ENCODE results near the gene PDE1C. TPM values are rescaled to one million over a fixed set of nuclear protein-coding genes. Genes with fewer than 3 reads are reported as not detected.
"Not testable (repeated sequence)": the region's sequence is repeated elsewhere in the genome, so short reads cannot be mapped to it uniquely, and the experiment has no call there.

PDE1C gene
- polyA plus RNA-seq, 3 donors from 2014 or later: 0.09 TPM; not detected in 2

- Mint-ChIP-seq H3K4me3 (no peak overlapping the region), H3K4me1 (no peaks in the 10 kb centered on the region), H3K36me3 (no peaks in the 10 kb centered on the region), H3K27ac (no peak overlapping the region), H3K9me3 (peaks cover 0 to 9% (median under 1%) of the 10 kb centered on the region in 6 donors), H3K27me3 (ENCODE audit: low read depth in 3 of 3) (peaks cover 0 to 5% (median 1%) of the 10 kb centered on the region in 3 donors)
- DNase-seq: no peak
These were observed 44.7 kb downstream of the PDE1C start for GRCh38 chr7:32025381-32026082.

DNA sequence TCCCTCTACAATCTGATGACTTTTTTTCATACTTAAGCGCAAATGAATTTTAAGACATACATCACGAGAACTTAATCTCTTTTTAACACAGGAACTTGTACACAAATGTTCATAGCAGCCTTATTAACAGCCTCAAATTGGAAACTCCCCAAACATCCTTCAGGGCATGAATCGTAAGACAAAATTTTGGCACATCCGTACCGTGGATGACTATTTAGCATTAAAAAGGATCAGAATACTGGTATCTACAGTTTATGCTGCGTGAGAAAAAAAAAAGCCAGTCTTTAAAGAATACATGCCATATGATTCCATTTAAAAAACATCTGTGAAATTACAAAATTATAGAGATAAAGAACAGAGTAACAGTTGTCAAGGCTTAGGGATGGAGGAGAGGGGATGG is 46.8 kb downstream of the PDE1C start:
- DNase-seq: no peak
- H3K4me3 Mint-ChIP-seq: no peak overlapping the region

GRCh38 chr7:32022966-32023365 is 47.2 kb downstream of the PDE1C start:
- Mint-ChIP-seq H3K4me1 (no peaks in the 10 kb centered on the region), H3K36me3 (no peaks in the 10 kb centered on the region), H3K4me3 (no peak overlapping the region), H3K27ac (no peak overlapping the region), H3K9me3 (peaks cover 0 to 9% (median under 1%) of the 10 kb centered on the region in 6 donors), H3K27me3 (ENCODE audit: low read depth in 3 of 3) (peaks cover 0 to 4% (median 1%) of the 10 kb centered on the region in 3 donors)
- DNase-seq: no peak

More for the DNA sequence above, 46.8 kb downstream of the PDE1C start:
- Mint-ChIP-seq H3K27ac (no peak overlapping the region), H3K36me3 (no peaks in the 10 kb centered on the region), H3K9me3 (peaks cover 0 to 9% (median under 1%) of the 10 kb centered on the region in 6 donors), H3K27me3 (ENCODE audit: low read depth in 3 of 3) (peaks cover 0 to 4% (median 1%) of the 10 kb centered on the region in 3 donors), H3K4me1 (no peaks in the 10 kb centered on the region)

DNA sequence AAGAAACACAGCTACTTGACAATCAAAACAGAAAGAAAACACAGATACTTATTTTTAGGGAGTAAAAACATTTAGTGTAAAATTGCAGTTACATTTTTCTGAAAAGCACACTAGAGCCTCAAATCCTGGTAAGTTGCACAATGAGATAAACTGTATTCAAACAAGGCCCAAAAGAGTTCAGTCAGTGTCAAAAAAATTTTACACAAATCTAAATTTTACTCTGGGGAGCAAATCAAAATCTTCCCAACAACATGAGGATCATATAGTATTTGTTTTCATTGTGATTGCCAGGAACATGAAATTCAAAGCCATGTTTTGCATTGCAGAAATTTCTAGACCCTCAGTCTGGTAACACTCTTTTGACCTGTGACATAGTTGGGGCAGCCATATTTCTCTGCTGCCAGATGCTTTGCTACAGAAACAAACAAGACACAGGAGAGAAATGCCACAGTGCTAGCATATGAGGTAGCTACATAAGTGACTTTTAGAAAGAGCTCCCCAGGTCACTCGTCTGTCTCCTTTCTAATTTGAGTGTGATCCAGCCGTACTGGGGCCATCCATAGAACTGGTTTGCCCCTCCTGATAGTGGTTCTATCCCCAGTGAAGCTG is 49.6 kb downstream of the PDE1C start:
- no peak overlapping the region for H3K27ac Mint-ChIP-seq
- no peaks in the 10 kb centered on the region for H3K36me3 Mint-ChIP-seq
- peaks cover 0 to 4% (median 1%) of the 10 kb centered on the region in 3 donors for H3K27me3 Mint-ChIP-seq (ENCODE audit: low read depth in 3 of 3)
- DNase-seq: no peak
- H3K4me3 Mint-ChIP-seq: no peak overlapping the region
- H3K9me3 Mint-ChIP-seq: peaks cover 0 to 6% (median 4%) of the 10 kb centered on the region in 6 donors
- H3K4me1 Mint-ChIP-seq: no peaks in the 10 kb centered on the region

DNA sequence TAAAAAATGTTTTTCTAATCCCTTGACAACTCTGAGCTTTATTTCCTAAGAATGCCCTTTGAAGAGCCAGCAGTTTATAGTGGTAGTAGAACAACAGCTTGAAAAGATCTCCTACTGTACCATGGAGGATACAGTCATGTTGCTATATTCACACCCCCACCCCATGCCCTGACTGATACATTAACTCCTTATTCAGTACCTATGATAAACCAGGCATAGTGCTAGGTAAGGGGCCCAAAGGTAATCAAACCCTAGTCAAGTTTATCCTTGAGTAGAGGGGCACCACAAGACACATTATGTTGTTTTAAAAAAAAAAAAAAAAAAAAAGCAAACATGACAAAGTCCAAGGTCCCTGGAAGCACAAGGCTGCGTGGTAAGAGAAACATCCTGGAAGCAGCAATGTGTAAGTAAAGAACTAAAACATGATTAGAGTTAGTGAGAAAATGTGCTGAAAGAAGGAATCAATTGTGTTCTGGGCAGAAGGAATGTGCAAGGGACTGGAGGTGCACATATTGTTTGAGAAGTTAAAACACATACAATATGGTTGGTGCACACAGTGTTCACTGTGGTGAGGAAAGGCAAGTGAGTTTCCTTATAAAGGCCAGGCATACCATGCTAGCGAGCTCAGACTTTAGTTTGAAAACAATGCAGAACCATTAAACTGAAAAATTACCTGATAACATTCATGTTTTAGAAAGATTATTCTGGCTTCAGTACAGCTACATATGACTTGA is 51.2 kb downstream of the PDE1C start:
- no peak overlapping the region for H3K27ac Mint-ChIP-seq
- no peaks in the 10 kb centered on the region for H3K4me1 Mint-ChIP-seq
- no peak for DNase-seq
- peaks cover 0 to 16% (median 8%) of the 10 kb centered on the region in 6 donors for H3K9me3 Mint-ChIP-seq
- peaks cover 0 to 1% (median 0%) of the 10 kb centered on the region in 3 donors for H3K27me3 Mint-ChIP-seq (ENCODE audit: low read depth in 3 of 3)
- H3K36me3 Mint-ChIP-seq: no peaks in the 10 kb centered on the region
- H3K4me3 Mint-ChIP-seq: no peak overlapping the region

DNA sequence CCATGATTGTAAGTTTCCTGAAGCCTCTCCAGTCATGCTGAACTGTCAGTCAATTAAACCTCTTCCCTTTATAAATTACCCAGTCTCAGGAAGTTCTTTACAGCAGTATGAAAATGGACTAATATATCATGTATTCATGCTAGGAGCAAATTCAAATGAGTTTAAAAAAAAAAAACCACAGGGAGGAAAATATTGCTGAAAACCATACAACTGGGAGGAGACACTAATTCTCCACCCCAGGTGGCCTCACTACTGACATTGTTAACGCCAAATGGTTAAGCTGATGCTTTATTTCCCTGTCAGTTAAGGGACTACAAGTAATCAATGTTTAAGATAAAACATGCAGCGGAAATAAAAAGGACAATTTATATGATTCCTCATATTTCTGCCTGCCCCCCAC is 55.1 kb downstream of the PDE1C start:
- Mint-ChIP-seq H3K36me3 (no peaks in the 10 kb centered on the region), H3K4me1 (no peaks in the 10 kb centered on the region), H3K4me3 (no peak overlapping the region), H3K27ac (no peak overlapping the region), H3K27me3 (ENCODE audit: low read depth in 3 of 3) (no peaks in the 10 kb centered on the region), H3K9me3 (peaks cover 3 to 33% (median 10%) of the 10 kb centered on the region in 6 donors)
- DNase-seq: no peak

- H3K9me3 Mint-ChIP-seq: peaks cover 3 to 33% (median 10%) of the 10 kb centered on the region in 6 donors
- not testable (repeated sequence) for DNase-seq; H3K36me3 Mint-ChIP-seq; H3K4me3 Mint-ChIP-seq; H3K4me1 Mint-ChIP-seq; H3K27ac Mint-ChIP-seq; H3K27me3 Mint-ChIP-seq (ENCODE audit: low read depth in 3 of 3)
These were observed 56.7 kb downstream of the PDE1C start for GRCh38 chr7:32013471-32013870.

DNA sequence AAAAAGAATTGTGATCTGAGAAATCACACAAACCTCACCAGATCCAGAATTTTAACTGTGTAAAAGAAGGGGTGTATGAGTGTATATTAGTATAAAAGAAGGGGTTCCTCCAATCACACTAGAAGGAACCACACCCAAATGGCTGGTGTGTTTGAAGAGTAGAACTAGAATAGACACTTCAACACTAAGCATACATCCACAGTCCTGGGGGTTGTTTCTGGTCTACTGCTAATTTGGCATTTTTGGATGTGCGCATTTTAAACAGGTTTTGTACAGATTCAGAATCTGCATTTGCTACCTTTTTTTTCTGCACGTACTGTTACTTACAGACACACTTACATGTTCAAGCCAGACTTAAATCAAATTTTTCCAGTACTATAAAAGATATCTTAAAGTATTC is 64.6 kb downstream of the PDE1C start:
- no peaks in the 10 kb centered on the region for H3K27me3 Mint-ChIP-seq (ENCODE audit: low read depth in 3 of 3)
- no peak overlapping the region for H3K4me3 Mint-ChIP-seq
- H3K9me3 Mint-ChIP-seq: peaks cover 5 to 25% (median 11%) of the 10 kb centered on the region in 6 donors
- H3K36me3 Mint-ChIP-seq: no peaks in the 10 kb centered on the region
- no peak for DNase-seq
- H3K4me1 Mint-ChIP-seq: no peaks in the 10 kb centered on the region
- H3K27ac Mint-ChIP-seq: no peak overlapping the region

DNA sequence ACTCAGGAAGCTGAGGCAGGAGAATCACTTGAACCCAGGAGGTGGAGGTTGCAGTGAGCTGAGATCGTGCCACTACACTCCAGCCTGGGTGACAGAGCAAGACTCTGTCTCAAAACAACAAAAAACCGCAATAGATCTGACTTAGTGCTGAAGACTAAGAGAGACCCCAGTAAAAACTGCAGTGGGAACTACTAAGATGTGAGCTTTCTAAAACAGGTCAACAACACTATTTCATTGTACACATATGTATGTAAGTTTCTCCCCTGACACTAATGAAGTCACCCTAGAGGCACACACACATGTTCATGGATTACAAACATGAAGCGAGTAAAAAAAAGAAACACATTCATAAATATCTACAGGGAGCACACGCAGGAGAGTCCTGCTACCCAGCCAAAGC is 68.3 kb downstream of the PDE1C start:
- DNase-seq: no peak
- no peaks in the 10 kb centered on the region for H3K27me3 Mint-ChIP-seq (ENCODE audit: low read depth in 3 of 3)
- H3K9me3 Mint-ChIP-seq: peaks cover 9 to 37% (median 16%) of the 10 kb centered on the region in 6 donors
- H3K4me1 Mint-ChIP-seq: no peaks in the 10 kb centered on the region
- H3K4me3 Mint-ChIP-seq: no peak overlapping the region
- H3K36me3 Mint-ChIP-seq: no peaks in the 10 kb centered on the region
- H3K27ac Mint-ChIP-seq: no peak overlapping the region

GRCh38 chr7:31997423-31997822 is 72.8 kb downstream of the PDE1C start:
- H3K4me3 Mint-ChIP-seq: no peak overlapping the region
- peaks cover 6 to 29% (median 14%) of the 10 kb centered on the region in 6 donors for H3K9me3 Mint-ChIP-seq
- DNase-seq: no peak
- peaks cover 0 to 3% (median 0%) of the 10 kb centered on the region in 3 donors for H3K27me3 Mint-ChIP-seq (ENCODE audit: low read depth in 3 of 3)
- no peak overlapping the region for H3K27ac Mint-ChIP-seq
- H3K4me1 Mint-ChIP-seq: no peaks in the 10 kb centered on the region
- H3K36me3 Mint-ChIP-seq: no peaks in the 10 kb centered on the region

GRCh38 chr7:31995134-31995533 is 75.1 kb downstream of the PDE1C start:
- Mint-ChIP-seq H3K9me3 (peaks cover 0 to 20% (median 4%) of the 10 kb centered on the region in 6 donors), H3K27me3 (ENCODE audit: low read depth in 3 of 3) (peaks cover 0 to 3% (median 0%) of the 10 kb centered on the region in 3 donors), H3K4me3 (no peak overlapping the region), H3K4me1 (peaks cover 0 to 8% of the 10 kb centered on the region in 2 donors), H3K36me3 (no peaks in the 10 kb centered on the region), H3K27ac (no peak overlapping the region)
- DNase-seq: no peak

DNA sequence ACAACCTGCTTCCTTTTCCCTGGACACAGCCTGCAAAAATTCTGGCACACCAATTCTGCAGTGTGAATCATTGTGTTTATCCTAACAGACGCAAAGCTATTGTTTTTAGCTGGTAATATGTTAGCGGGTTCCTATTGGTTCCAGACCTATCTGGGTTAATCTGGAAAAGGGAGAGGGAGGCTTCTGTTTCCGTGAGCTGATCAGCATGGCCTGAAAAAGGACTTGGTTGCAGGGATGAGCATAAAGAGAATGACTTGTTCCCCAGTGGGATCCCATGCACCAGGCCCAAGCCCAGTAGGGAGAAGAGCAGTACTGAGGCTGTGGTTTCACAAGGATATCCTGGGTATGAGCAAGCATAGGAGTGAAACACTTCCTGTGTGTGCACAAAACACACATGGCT is 78.4 kb downstream of the PDE1C start:
- peaks cover 0 to 8% of the 10 kb centered on the region in 2 donors for H3K4me1 Mint-ChIP-seq
- peaks cover 0 to 3% (median 0%) of the 10 kb centered on the region in 3 donors for H3K27me3 Mint-ChIP-seq (ENCODE audit: low read depth in 3 of 3)
- no peaks in the 10 kb centered on the region for H3K36me3 Mint-ChIP-seq
- peaks cover 0 to 7% (median 3%) of the 10 kb centered on the region in 6 donors for H3K9me3 Mint-ChIP-seq
- H3K27ac Mint-ChIP-seq: no peak overlapping the region
- DNase-seq: no peak
- H3K4me3 Mint-ChIP-seq: no peak overlapping the region

- H3K27ac Mint-ChIP-seq: no peak overlapping the region
- H3K4me3 Mint-ChIP-seq: no peak overlapping the region
- peaks cover 0 to 8% of the 10 kb centered on the region in 2 donors for H3K4me1 Mint-ChIP-seq
- H3K27me3 Mint-ChIP-seq (ENCODE audit: low read depth in 3 of 3): peaks cover 0 to 3% (median 0%) of the 10 kb centered on the region in 3 donors
- no peaks in the 10 kb centered on the region for H3K36me3 Mint-ChIP-seq
- peaks cover 0 to 12% (median 4%) of the 10 kb centered on the region in 6 donors for H3K9me3 Mint-ChIP-seq
- DNase-seq: no peak
These were observed 78.8 kb downstream of the PDE1C start for GRCh38 chr7:31991406-31991805.

Measured in immature natural killer cell (primary cell).